Sigmoid colon (tissue), 7 donors: Measurements from ENCODE around the gene PACRG. TPM values are rescaled to one million over a fixed set of nuclear protein-coding genes. Genes with fewer than 3 reads are reported as not detected.

ENCODE experiments used
- DNase-seq: peaks from one replicate; pipeline ENCODE4 v3.0.0-alpha.2; 2019
- H3K27ac ChIP-seq, 4 donors: fragments of 200-600 bp; sonication (generic); one replicate each; pipeline ENCODE4 v1.5.1; 2016 to 2019; ENCODE audit warnings: mild to moderate bottlenecking in 1 of 4
- H3K27me3 ChIP-seq, 3 donors: fragments of 200-600 bp; sonication (generic); one replicate each; pipeline ENCODE4 v1.5.1; 2019; ENCODE audit warnings: mild to moderate bottlenecking in 1 of 3
- H3K36me3 ChIP-seq, 4 donors: fragments of 200-600 bp; sonication (generic); one replicate each; pipeline ENCODE4 v1.5.1; 2016 to 2019
- H3K4me1 ChIP-seq, 4 donors: fragments of 200-600 bp; sonication (generic); one replicate each; pipeline ENCODE4 v1.5.1; 2017 to 2019
- H3K4me3 ChIP-seq, 4 donors: fragments of 200-600 bp; sonication (generic); one replicate each; pipeline ENCODE4 v1.5.1; 2017 to 2019; ENCODE audit warnings: mild to moderate bottlenecking in 2 of 4, moderate library complexity in 1 of 4
- H3K9me3 ChIP-seq, 4 donors: fragments of 200-600 bp in 3 of 4; sonication (generic) in 3 of 4; one replicate each; pipeline versions ENCODE4 v1.5.1 to v1.6.1; 2013 to 2019
- EP300 ChIP-seq, 4 donors: sonication (generic); formaldehyde crosslinking; IDR thresholded peaks; one replicate each; pipeline ENCODE4 v1.6.1; 2017; ENCODE audit warnings: antibody characterized with exemption in 4 of 4
- POLR2A ChIP-seq, 2 donors: fragments of 450-650 bp; IDR thresholded peaks; one replicate each; pipeline ENCODE4 v1.6.1; 2016; ENCODE audit warnings: antibody characterized with exemption in 2 of 2, mild to moderate bottlenecking in 2 of 2, moderate library complexity in 2 of 2
- POLR2AphosphoS5 ChIP-seq, 4 donors: sonication (generic); formaldehyde crosslinking; IDR thresholded peaks; one replicate each; pipeline ENCODE4 v1.6.1; 2017; ENCODE audit warnings: antibody characterized with exemption in 4 of 4
- WGBS, 2 donors: extraction: QIAGEN DNeasy Blood & Tissue Kit; methylation state at CpG; one replicate each; pipeline ENCODE4 v1.1.7; 2013; 5-methylcytosine and 5-hydroxymethylcytosine counted together
- intact Hi-C: fragments of 100-400 bp; cut with DNase I; formaldehyde crosslinking; loops from one replicate; pipeline ENCODE4 v1.15.1; 2023
- polyA plus RNA-seq, 3 donors: library from polyadenylated mRNA; stranded (reverse); fragments of 200-250 nt; gene quantifications; one replicate each; pipeline ENCODE4 v1.2.3, GENCODE V29; 2013
- total RNA-seq, 4 donors: library from RNA; depleted of rRNA; stranded (reverse); fragments of >200 nt; gene quantifications; one replicate each; pipeline ENCODE4 v1.1.0, GENCODE V29; 2016
- TF ChIP-seq, protein P1 (sequence below), 4 experiments: fragments of 450-650 bp in 3 of 4; fragments of 200-600 bp in 1 of 4; IDR thresholded peaks; one replicate each; pipeline ENCODE4 v1.5.1; 2016 to 2019; ENCODE audit warnings: antibody characterized with exemption in 4 of 4, mild to moderate bottlenecking in 3 of 4, moderate library complexity in 2 of 4
- donor health status: healthy with polysubstance abuse.
- donor health status: Bipolar disorder and iron deficiency.
- donor health status: healthy.

Gene PACRG
- total and polyA plus RNA-seq, 7 donors, result 0.12 to 6.9 (median 0.95) TPM; not detected in 2

DNA sequence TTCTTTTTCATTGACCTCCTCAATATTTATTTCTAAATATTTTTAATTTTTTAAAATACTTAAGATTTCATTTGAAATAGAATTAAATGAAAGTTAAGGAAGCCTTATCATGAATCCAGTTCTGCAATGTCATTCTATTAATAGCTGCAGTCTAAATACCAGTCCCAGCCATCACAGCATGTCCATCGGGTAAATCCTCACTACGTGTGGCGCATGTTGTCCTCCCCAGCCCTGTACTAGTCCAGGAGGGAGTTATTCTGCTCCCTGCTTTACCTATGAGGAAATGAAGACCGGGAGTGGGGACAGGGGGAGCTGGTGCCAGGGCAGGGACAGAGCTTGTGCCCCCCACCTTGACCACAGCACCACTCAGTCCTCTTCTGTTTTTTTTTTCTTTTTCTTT, 561.7 kb downstream of the PACRG start:
- H3K27ac ChIP-seq, result no peak overlapping the region
- intact Hi-C loops, result no loop called here
- DNase-seq, result no peak
- TF ChIP-seq POLR2AphosphoS5 (IDR thresholded peaks at IDR 0.05), result no peak
- no peak for TF ChIP-seq EP300 (IDR thresholded peaks at IDR 0.05)
- TF ChIP-seq POLR2A (IDR thresholded peaks at IDR 0.05), result no peak
- TF ChIP-seq, protein P1, sequence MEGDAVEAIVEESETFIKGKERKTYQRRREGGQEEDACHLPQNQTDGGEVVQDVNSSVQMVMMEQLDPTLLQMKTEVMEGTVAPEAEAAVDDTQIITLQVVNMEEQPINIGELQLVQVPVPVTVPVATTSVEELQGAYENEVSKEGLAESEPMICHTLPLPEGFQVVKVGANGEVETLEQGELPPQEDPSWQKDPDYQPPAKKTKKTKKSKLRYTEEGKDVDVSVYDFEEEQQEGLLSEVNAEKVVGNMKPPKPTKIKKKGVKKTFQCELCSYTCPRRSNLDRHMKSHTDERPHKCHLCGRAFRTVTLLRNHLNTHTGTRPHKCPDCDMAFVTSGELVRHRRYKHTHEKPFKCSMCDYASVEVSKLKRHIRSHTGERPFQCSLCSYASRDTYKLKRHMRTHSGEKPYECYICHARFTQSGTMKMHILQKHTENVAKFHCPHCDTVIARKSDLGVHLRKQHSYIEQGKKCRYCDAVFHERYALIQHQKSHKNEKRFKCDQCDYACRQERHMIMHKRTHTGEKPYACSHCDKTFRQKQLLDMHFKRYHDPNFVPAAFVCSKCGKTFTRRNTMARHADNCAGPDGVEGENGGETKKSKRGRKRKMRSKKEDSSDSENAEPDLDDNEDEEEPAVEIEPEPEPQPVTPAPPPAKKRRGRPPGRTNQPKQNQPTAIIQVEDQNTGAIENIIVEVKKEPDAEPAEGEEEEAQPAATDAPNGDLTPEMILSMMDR (IDR thresholded peaks at IDR 0.05), result no peak
- H3K4me1 ChIP-seq, result no peaks in the 10 kb centered on the region
- WGBS, 2 donors, result 84 to 95% methylated on average over 4 of the region's 4 CpGs
- H3K27me3 ChIP-seq, result no peaks in the 10 kb centered on the region
- H3K9me3 ChIP-seq, result no peaks in the 10 kb centered on the region
- H3K4me3 ChIP-seq, result no peak overlapping the region
- H3K36me3 ChIP-seq, result no peaks in the 10 kb centered on the region

DNA sequence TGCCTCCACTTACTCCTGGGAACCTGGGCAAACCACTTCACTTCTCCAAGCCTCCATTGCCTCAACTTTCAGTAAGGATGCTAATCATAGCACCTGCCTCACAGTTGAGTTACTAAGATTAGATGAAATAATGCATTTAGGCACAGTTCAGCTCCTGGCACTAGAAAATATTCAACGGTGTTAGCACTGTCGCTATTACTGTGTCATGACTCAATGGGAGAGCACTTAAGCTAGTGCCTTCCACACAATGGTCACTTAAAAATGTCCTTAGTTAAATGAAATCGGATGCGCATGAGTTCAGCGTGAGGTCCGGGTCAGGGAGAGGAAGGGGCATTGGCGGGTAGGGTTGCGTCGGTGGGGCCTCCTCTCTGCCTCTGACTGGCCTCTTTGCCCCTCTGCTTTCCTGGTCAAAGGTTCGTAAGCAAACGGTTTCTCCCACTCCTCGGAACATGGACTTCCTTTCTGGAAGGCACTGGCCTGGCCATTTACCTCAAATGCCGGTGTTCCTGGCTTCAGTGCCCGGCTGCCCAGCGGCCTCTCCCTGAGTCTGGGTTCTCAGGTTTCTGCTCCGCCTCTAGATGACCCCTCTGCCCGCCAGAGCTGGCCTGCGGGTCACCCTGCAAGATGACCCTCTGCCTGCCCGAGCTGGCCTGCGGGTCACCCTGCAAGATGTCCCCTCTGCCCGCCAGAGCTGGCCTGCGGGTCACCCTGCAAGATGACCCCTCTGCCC, 562.9 kb downstream of the PACRG start:
- no peaks in the 10 kb centered on the region for H3K4me1 ChIP-seq
- intact Hi-C loops, result no loop called here
- WGBS, 2 donors, result 86 to 92% methylated on average over 22 of the region's 22 CpGs

DNA sequence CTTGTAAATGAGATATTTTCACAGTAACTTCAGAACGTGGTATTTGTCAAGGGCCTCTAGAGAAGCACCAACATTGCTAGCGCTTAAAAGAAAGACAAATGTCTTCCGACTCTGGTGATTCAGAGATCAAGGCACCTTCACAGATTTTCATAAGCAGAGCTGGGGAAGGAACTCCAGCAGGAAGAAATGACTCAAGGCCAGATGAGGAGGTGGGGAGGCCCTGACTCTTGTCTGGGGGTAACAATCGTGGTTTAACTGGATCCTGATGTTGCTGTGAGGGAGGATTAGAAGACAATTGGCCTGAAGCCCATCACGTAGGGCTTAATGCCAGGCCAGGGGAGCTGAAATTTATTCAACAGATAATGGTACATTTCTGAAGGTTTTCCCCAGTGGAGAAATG, 563.8 kb downstream of the PACRG start:
- 80 to 84% methylated on average over 5 of the region's 5 CpGs for WGBS, 2 donors
- Histone ChIP-seq H3K27ac (no peak overlapping the region), H3K27me3 (no peaks in the 10 kb centered on the region), H3K4me1 (no peaks in the 10 kb centered on the region), H3K36me3 (no peaks in the 10 kb centered on the region), H3K9me3 (no peaks in the 10 kb centered on the region), H3K4me3 (no peak overlapping the region)
- TF ChIP-seq POLR2AphosphoS5 (IDR thresholded peaks at IDR 0.05) (no peak), EP300 (IDR thresholded peaks at IDR 0.05) (no peak), POLR2A (IDR thresholded peaks at IDR 0.05) (no peak)
- TF ChIP-seq, protein P1 (IDR thresholded peaks at IDR 0.05), result no peak
- intact Hi-C loops, result no loop called here
- no peak for DNase-seq

More for the DNA sequence above, 562.9 kb downstream of the PACRG start:
- no peak overlapping the region for H3K4me3 ChIP-seq
- no peak for DNase-seq
- no peaks in the 10 kb centered on the region for H3K36me3 ChIP-seq
- H3K9me3 ChIP-seq, result no peaks in the 10 kb centered on the region
- no peaks in the 10 kb centered on the region for H3K27me3 ChIP-seq
- TF ChIP-seq POLR2A (IDR thresholded peaks at IDR 0.05) (no peak), EP300 (IDR thresholded peaks at IDR 0.05) (no peak), POLR2AphosphoS5 (IDR thresholded peaks at IDR 0.05) (no peak)
- TF ChIP-seq, protein P1 (IDR thresholded peaks at IDR 0.05), result no peak
- no peak overlapping the region for H3K27ac ChIP-seq

DNA sequence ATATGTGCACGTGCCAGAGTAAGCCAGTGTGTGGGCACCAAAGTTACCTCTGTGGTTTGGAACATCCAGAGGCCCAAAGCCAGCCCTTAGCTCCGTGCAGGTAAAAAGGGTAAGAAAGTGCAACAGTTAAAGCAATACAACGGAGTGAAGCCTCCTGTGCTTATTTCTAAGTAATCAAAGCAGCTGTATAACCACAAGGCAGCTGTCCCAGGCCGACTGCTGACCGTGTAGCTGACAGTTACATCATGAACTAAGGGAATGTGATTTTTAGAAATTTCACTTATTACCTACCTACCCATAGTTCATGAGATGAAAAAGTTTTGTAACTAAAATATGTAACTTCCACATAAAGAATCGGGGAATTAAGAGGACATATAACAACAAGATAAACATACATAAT, 565.5 kb downstream of the PACRG start:
- Histone ChIP-seq H3K4me3 (no peak overlapping the region), H3K4me1 (no peaks in the 10 kb centered on the region), H3K27me3 (no peaks in the 10 kb centered on the region), H3K36me3 (no peaks in the 10 kb centered on the region), H3K27ac (no peak overlapping the region), H3K9me3 (no peaks in the 10 kb centered on the region)
- no peak for DNase-seq
- no peak for TF ChIP-seq POLR2A (IDR thresholded peaks at IDR 0.05)
- no peak for TF ChIP-seq EP300 (IDR thresholded peaks at IDR 0.05)
- TF ChIP-seq, protein P1 (IDR thresholded peaks at IDR 0.05), result no peak
- no peak for TF ChIP-seq POLR2AphosphoS5 (IDR thresholded peaks at IDR 0.05)
- intact Hi-C loops, result no loop called here
- 77 to 81% methylated on average over 6 of the region's 6 CpGs for WGBS, 2 donors

DNA sequence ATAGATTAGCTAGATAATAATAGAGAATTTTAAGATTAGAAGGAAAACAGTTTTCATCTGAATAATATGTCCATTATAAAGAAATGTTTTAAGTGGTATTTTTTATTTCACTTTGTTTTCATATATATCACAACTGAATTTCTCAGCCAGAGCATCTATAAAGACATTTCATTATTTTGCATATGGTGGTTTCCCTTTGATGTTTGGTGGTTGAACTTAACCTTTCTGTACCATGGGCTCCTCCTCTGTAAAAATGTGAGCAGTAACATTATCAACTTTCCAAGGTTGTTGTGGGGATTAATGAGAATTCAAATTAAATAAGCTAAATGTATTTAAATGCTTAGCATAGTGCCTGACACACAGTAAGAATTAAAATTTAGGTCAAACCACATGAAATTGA, 567.0 kb downstream of the PACRG start:
- TF ChIP-seq EP300 (IDR thresholded peaks at IDR 0.05) (no peak), POLR2A (IDR thresholded peaks at IDR 0.05) (no peak), POLR2AphosphoS5 (IDR thresholded peaks at IDR 0.05) (no peak)
- TF ChIP-seq, protein P1 (IDR thresholded peaks at IDR 0.05), result no peak
- Histone ChIP-seq H3K36me3 (no peaks in the 10 kb centered on the region), H3K4me3 (no peak overlapping the region), H3K27me3 (no peaks in the 10 kb centered on the region), H3K9me3 (no peaks in the 10 kb centered on the region), H3K4me1 (no peaks in the 10 kb centered on the region), H3K27ac (no peak overlapping the region)
- no peak for DNase-seq
- intact Hi-C loops, result no loop called here
